Measurements from ENCODE around the gene MKRN3. TPM values are rescaled to one million over a fixed set of nuclear protein-coding genes. Genes with fewer than 3 reads are reported as not detected.
A peak's percentile ranks its signal among the peaks of the same experiment; 100 is the strongest.

Gene MKRN3
- 1 to 10 TPM in 2 of 4 donors, not detected in 2; 1.0 to 2.8 TPM for total RNA-seq

DNA sequence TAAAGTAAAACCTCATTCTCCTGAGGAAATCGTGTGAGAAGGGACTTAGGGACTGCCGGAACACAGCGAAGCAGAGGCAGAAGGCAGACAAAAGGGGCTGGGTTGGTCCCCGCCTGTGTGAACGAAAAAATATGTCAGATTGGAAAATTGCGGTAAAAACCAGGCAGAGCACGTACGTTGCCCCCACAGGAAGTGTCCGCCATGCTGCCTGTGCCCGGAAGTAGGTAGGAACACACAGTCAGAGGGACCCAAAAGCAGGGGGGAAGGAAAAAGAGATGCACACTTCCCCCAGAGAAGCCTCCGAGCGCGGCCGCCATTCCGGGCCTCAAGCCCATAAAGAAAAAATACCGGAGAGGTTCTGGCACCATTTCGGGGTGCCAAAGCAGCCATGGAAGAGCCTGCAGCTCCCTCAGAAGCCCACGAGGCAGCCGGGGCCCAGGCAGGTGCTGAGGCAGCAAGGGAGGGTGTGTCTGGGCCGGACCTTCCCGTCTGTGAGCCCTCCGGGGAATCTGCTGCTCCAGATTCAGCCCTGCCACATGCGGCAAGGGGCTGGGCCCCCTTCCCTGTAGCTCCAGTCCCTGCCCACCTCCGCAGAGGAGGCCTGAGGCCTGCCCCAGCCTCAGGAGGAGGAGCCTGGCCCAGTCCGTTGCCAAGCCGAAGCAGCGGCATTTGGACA lies at the start of gene MKRN3:
MKRN3 (plus strand) TSS at position 280 of the 676 bp plus-strand sequence; CDS start at position 389, 109 bp downstream.
- Histone ChIP-seq H3K4me1 (no peaks in the 10 kb centered on the region), H3K4me3 (peak within 1 kb of the TSS; percentile 14 to 41 (median 22)), H3K27me3 (no peaks in the 10 kb centered on the region), H3K36me3 (no peaks in the 10 kb centered on the region), H3K9me3 (peaks cover 0 to 13% (median 0%) of the 10 kb centered on the region in 4 donors), H3K27ac (peak within 1 kb of the TSS in 1 of 4 donors; percentile 41)
- DNase-seq (ENCODE audit: low spot score in 2 of 2), result no peak
- WGBS, 2 donors, result 80 to 81% methylated on average over 27 of the region's 27 CpGs
- no peak for TF ChIP-seq POLR2A (IDR thresholded peaks at IDR 0.05)
- TF ChIP-seq, protein P1, sequence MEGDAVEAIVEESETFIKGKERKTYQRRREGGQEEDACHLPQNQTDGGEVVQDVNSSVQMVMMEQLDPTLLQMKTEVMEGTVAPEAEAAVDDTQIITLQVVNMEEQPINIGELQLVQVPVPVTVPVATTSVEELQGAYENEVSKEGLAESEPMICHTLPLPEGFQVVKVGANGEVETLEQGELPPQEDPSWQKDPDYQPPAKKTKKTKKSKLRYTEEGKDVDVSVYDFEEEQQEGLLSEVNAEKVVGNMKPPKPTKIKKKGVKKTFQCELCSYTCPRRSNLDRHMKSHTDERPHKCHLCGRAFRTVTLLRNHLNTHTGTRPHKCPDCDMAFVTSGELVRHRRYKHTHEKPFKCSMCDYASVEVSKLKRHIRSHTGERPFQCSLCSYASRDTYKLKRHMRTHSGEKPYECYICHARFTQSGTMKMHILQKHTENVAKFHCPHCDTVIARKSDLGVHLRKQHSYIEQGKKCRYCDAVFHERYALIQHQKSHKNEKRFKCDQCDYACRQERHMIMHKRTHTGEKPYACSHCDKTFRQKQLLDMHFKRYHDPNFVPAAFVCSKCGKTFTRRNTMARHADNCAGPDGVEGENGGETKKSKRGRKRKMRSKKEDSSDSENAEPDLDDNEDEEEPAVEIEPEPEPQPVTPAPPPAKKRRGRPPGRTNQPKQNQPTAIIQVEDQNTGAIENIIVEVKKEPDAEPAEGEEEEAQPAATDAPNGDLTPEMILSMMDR (IDR thresholded peaks at IDR 0.05), result no peak
- TF ChIP-seq EP300 (IDR thresholded peaks at IDR 0.05), result no peak

GRCh38 chr15:23516866-23517265 lies 48.6 kb upstream of the MKRN3 start:
- DNase-seq (ENCODE audit: low spot score in 2 of 2), result no peak
- H3K9me3 ChIP-seq, result no peaks in the 10 kb centered on the region
- H3K4me3 ChIP-seq, result no peak overlapping the region
- no peaks in the 10 kb centered on the region for H3K36me3 ChIP-seq
- no peaks in the 10 kb centered on the region for H3K27me3 ChIP-seq
- H3K4me1 ChIP-seq, result no peaks in the 10 kb centered on the region
- no peak overlapping the region for H3K27ac ChIP-seq
- WGBS, 2 donors, result 41 to 64% methylated on average over 4 of the region's 4 CpGs
- TF ChIP-seq POLR2A (IDR thresholded peaks at IDR 0.05) (no peak), EP300 (IDR thresholded peaks at IDR 0.05) (no peak)
- TF ChIP-seq, protein P1 (IDR thresholded peaks at IDR 0.05), result no peak

- Histone ChIP-seq H3K4me3 (no peak overlapping the region), H3K27me3 (no peaks in the 10 kb centered on the region), H3K36me3 (no peaks in the 10 kb centered on the region), H3K4me1 (no peaks in the 10 kb centered on the region), H3K27ac (no peak overlapping the region), H3K9me3 (no peaks in the 10 kb centered on the region)
- DNase-seq (ENCODE audit: low spot score in 2 of 2), result no peak
- WGBS, 2 donors, result 79 to 82% methylated on average over 5 of the region's 5 CpGs
- TF ChIP-seq EP300 (IDR thresholded peaks at IDR 0.05) (no peak), POLR2A (IDR thresholded peaks at IDR 0.05) (no peak)
- TF ChIP-seq, protein P1 (IDR thresholded peaks at IDR 0.05), result no peak
These were observed 47.4 kb upstream of the MKRN3 start for GRCh38 chr15:23518104-23518503.

GRCh38 chr15:23524816-23525215 lies 40.7 kb upstream of the MKRN3 start:
- H3K4me1 ChIP-seq, result no peaks in the 10 kb centered on the region
- 62 to 67% methylated on average over 3 of the region's 3 CpGs for WGBS, 2 donors
- TF ChIP-seq EP300 (IDR thresholded peaks at IDR 0.05), result no peak
- TF ChIP-seq, protein P1 (IDR thresholded peaks at IDR 0.05), result no peak
- TF ChIP-seq POLR2A (IDR thresholded peaks at IDR 0.05), result no peak

DNA sequence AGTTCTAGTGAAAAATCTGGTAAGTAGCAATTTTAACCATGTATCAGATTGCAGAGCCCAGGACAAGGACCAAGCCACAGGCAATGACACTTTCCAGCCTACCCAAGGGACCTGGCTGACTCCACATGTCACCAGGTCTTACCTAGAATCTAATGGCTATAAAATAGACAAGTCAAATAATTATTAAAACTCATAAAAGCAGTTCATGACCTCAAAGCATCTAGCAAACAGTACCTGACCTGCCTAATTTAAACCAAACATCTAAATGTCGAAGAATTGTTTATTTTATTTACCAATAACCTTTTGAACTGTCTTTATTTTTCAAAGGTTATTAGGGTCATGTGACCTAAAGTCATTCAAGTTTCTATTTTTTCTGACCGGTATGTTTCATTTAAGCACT lies 35.6 kb upstream of the MKRN3 start:
- H3K27me3 ChIP-seq, result no peaks in the 10 kb centered on the region
- H3K36me3 ChIP-seq, result no peaks in the 10 kb centered on the region
- no peak for DNase-seq (ENCODE audit: low spot score in 2 of 2)
- H3K4me3 ChIP-seq, result no peak overlapping the region
- TF ChIP-seq EP300 (IDR thresholded peaks at IDR 0.05) (no peak), POLR2A (IDR thresholded peaks at IDR 0.05) (no peak)
- TF ChIP-seq, protein P1 (IDR thresholded peaks at IDR 0.05), result no peak
- H3K9me3 ChIP-seq, result no peaks in the 10 kb centered on the region
- WGBS, 2 donors, result 69 to 75% methylated on average over 2 of the region's 2 CpGs
- H3K27ac ChIP-seq, result no peak overlapping the region
- no peaks in the 10 kb centered on the region for H3K4me1 ChIP-seq

More at GRCh38 chr15:23524816-23525215, 40.7 kb upstream of the MKRN3 start:
- no peaks in the 10 kb centered on the region for H3K9me3 ChIP-seq
- H3K27me3 ChIP-seq, result no peaks in the 10 kb centered on the region
- H3K4me3 ChIP-seq, result no peak overlapping the region
- H3K27ac ChIP-seq, result no peak overlapping the region
- DNase-seq (ENCODE audit: low spot score in 2 of 2), result no peak
- H3K36me3 ChIP-seq, result no peaks in the 10 kb centered on the region

Measured in tibial nerve (tissue), 4 donors.